ENCODE data around the gene RNF166. TPM values are rescaled to one million over a fixed set of nuclear protein-coding genes. Genes with fewer than 3 reads are reported as not detected.
A peak's percentile ranks its signal among the peaks of the same experiment; 100 is the strongest.

The RNF166 gene
- total RNA-seq, 2 donors from 2014 or later, result 24.2 to 27.2 TPM

- Histone ChIP-seq H3K4me3 (ENCODE audit: low read length) (no peak overlapping the region), H3K4me1 (ENCODE audit: control insufficient read depth, insufficient read depth, low read length) (no peaks in the 10 kb centered on the region), H3K36me3 (ENCODE audit: control insufficient read depth, insufficient read depth, low read length) (no peaks in the 10 kb centered on the region), H3K9me3 (ENCODE audit: control insufficient read depth, low read length) (no peaks in the 10 kb centered on the region), H3K27me3 (ENCODE audit: control insufficient read depth, insufficient read depth, low read length, poor library complexity, severe bottlenecking) (peaks cover 13% of the 10 kb centered on the region), H3K9ac (ENCODE audit: extremely low read depth, low read length, poor library complexity, severe bottlenecking) (no peak overlapping the region), H3K27ac (ENCODE audit: low read depth, low read length) (no peak overlapping the region)
- Mint-ChIP-seq H3K36me3 (ENCODE audit: low read depth) (no peaks in the 10 kb centered on the region), H3K4me1 (peaks cover 10% of the 10 kb centered on the region), H3K27me3 (ENCODE audit: insufficient read depth) (peaks cover 22% of the 10 kb centered on the region), H3K4me3 (no peak overlapping the region), H3K27ac (no peak overlapping the region), H3K9me3 (no peaks in the 10 kb centered on the region)
- no peak for TF ChIP-seq CTCF (conservative IDR thresholded peaks at IDR 0.05)
- no peak for DNase-seq
- 93 to 96% methylated on average over 25 to 33 of the region's 33 CpGs for WGBS, 2 experiments (ENCODE audit: insufficient coverage in 1 of 2, insufficient read length in 1 of 2)
Measured at GRCh38 chr16:88691129-88691813, 14.9 kb downstream of the RNF166 start.

- WGBS, 2 experiments (ENCODE audit: insufficient coverage in 1 of 2, insufficient read length in 1 of 2), result 88 to 91% methylated on average over 20 to 21 of the region's 21 CpGs
- Histone ChIP-seq H3K9me3 (ENCODE audit: control insufficient read depth, low read length) (no peaks in the 10 kb centered on the region), H3K27ac (ENCODE audit: low read depth, low read length) (no peak overlapping the region), H3K9ac (ENCODE audit: extremely low read depth, low read length, poor library complexity, severe bottlenecking) (no peak overlapping the region), H3K4me3 (ENCODE audit: low read length) (no peak overlapping the region), H3K27me3 (ENCODE audit: control insufficient read depth, insufficient read depth, low read length, poor library complexity, severe bottlenecking) (peaks cover 19% of the 10 kb centered on the region), H3K4me1 (ENCODE audit: control insufficient read depth, insufficient read depth, low read length) (no peaks in the 10 kb centered on the region), H3K36me3 (ENCODE audit: control insufficient read depth, insufficient read depth, low read length) (no peaks in the 10 kb centered on the region)
- no peak for DNase-seq
- Mint-ChIP-seq H3K9me3 (no peaks in the 10 kb centered on the region), H3K27ac (no peak overlapping the region), H3K27me3 (ENCODE audit: insufficient read depth) (peaks cover 23% of the 10 kb centered on the region), H3K36me3 (ENCODE audit: low read depth) (no peaks in the 10 kb centered on the region), H3K4me3 (no peak overlapping the region), H3K4me1 (peaks cover 10% of the 10 kb centered on the region)
- TF ChIP-seq CTCF (conservative IDR thresholded peaks at IDR 0.05), result no peak
Measured at GRCh38 chr16:88690341-88691128, 15.7 kb downstream of the RNF166 start.

GRCh38 chr16:88688013-88688778 is 18.0 kb downstream of the RNF166 start:
- peaks cover 40% of the 10 kb centered on the region for H3K27me3 Mint-ChIP-seq (ENCODE audit: insufficient read depth)
- no peaks in the 10 kb centered on the region for H3K9me3 Mint-ChIP-seq

More at GRCh38 chr16:88688013-88688778, 18.0 kb downstream of the RNF166 start:
- WGBS, 2 experiments (ENCODE audit: insufficient coverage in 1 of 2, insufficient read length in 1 of 2), result 51 to 57% methylated on average over 21 to 28 of the region's 28 CpGs
- DNase-seq, result peak; percentile 83
- H3K27me3 ChIP-seq (ENCODE audit: control insufficient read depth, insufficient read depth, low read length, poor library complexity, severe bottlenecking), result peaks cover 35% of the 10 kb centered on the region
- H3K36me3 ChIP-seq (ENCODE audit: control insufficient read depth, insufficient read depth, low read length), result no peaks in the 10 kb centered on the region
- Mint-ChIP-seq H3K27ac (no peak overlapping the region), H3K4me3 (peak overlapping the region; percentile 28), H3K4me1 (peaks cover 10% of the 10 kb centered on the region), H3K36me3 (ENCODE audit: low read depth) (no peaks in the 10 kb centered on the region)
- TF ChIP-seq CTCF (conservative IDR thresholded peaks at IDR 0.05), result no peak
- H3K9ac ChIP-seq (ENCODE audit: extremely low read depth, low read length, poor library complexity, severe bottlenecking), result no peak overlapping the region
- H3K4me1 ChIP-seq (ENCODE audit: control insufficient read depth, insufficient read depth, low read length), result no peaks in the 10 kb centered on the region
- no peak overlapping the region for H3K4me3 ChIP-seq (ENCODE audit: low read length)
- H3K27ac ChIP-seq (ENCODE audit: low read depth, low read length), result no peak overlapping the region
- H3K9me3 ChIP-seq (ENCODE audit: control insufficient read depth, low read length), result no peaks in the 10 kb centered on the region

All from endodermal cell (in vitro differentiated cells).